H1 (cell line): Measurements from ENCODE around the gene TP53. TPM values are rescaled to one million over a fixed set of nuclear protein-coding genes. Genes with fewer than 3 reads are reported as not detected.

Experiments
- CEBPB ChIP-seq: IDR thresholded peaks from 2 replicates; pipeline ENCODE4 v1.6.1; 2012; ENCODE audit warnings: low read depth, low read length
- CHD1 ChIP-seq: IDR thresholded peaks from 2 replicates; pipeline ENCODE4 v1.6.1; 2012; ENCODE audit warnings: low read depth, low read length, improper control_type of control experiment
- EGR1 ChIP-seq: IDR thresholded peaks from 2 replicates; pipeline ENCODE4 v1.6.1; 2011; ENCODE audit warnings: low read depth, low read length, borderline replicate concordance
- FOSL1 ChIP-seq: IDR thresholded peaks from 2 replicates; pipeline ENCODE4 v1.6.1; 2011; ENCODE audit warnings: mild to moderate bottlenecking, low read depth, low read length, moderate library complexity; ENCODE audit not compliant: insufficient read depth
- NANOG ChIP-seq: IDR thresholded peaks from 2 replicates; pipeline ENCODE4 v1.6.1; 2011; ENCODE audit warnings: low read length, low read depth, mild to moderate bottlenecking, inconsistent platforms; ENCODE audit not compliant: insufficient read depth, poor library complexity, severe bottlenecking
- polyA plus RNA-seq, 7 experiments: library from polyadenylated mRNA; depleted of rRNA in 3 of 7; stranded (reverse) in 5 of 7; unstranded in 2 of 7; fragments of >200 nt in 5 of 7; fragments of 200-250 nt in 2 of 7; gene quantifications; 1 replicate in 5 of 7; 2 replicates in 1 of 7; 4 replicates in 1 of 7; pipeline versions ENCODE4 v1.2.1 to v1.2.3, GENCODE V29; 2011 to 2013; ENCODE audit warnings: missing spikeins in 2 of 7, mixed read lengths in 2 of 7
- total RNA-seq: library from RNA; stranded (reverse); fragmentation: NEBNext Ultra II Directional; extraction: Animal tissue kit (Norgen Biotek cat#: 25700); gene quantifications from 2 replicates; pipeline ENCODE4 v1.2.1, GENCODE V29; 2021
- TF ChIP-seq, protein P1 (sequence below): fragments of 300-600 bp; sonication (generic); IDR thresholded peaks from 2 replicates; pipeline ENCODE4 v1.7.1; 2012; ENCODE audit warnings: low read length, moderate library complexity, mild to moderate bottlenecking, inconsistent platforms; ENCODE audit not compliant: insufficient replicate concordance

Gene TP53
- total and polyA plus RNA-seq, 2 of the 8 experiments (the other 6 are each of a cell fraction or from before 2014, with no cell fraction given) = 143 to 198 TPM

DNA sequence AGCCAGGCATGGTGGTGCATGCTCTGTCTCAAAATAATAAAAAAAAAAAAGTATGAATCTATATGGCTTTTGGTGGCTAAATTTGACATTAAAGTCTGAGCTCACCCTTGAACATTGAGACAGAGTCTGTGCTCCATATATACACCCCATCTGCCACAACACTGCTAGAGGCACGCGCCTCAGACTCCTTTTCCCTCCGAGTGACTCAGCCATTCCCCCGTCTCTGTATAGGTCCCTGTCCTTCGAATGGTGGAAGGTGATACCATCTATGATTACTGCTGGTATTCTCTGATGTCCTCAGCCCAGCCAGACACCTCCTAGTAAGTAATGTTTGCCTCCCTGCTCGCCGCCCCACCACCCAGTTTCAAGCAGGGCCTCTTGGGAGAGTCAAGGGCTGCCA, 13.2 kb upstream of the TP53 start (continued):
- TF ChIP-seq EGR1 (no peak), CEBPB (no peak), FOSL1 (no peak), CHD1 (no peak), NANOG (no peak)
- TF ChIP-seq, protein P1, sequence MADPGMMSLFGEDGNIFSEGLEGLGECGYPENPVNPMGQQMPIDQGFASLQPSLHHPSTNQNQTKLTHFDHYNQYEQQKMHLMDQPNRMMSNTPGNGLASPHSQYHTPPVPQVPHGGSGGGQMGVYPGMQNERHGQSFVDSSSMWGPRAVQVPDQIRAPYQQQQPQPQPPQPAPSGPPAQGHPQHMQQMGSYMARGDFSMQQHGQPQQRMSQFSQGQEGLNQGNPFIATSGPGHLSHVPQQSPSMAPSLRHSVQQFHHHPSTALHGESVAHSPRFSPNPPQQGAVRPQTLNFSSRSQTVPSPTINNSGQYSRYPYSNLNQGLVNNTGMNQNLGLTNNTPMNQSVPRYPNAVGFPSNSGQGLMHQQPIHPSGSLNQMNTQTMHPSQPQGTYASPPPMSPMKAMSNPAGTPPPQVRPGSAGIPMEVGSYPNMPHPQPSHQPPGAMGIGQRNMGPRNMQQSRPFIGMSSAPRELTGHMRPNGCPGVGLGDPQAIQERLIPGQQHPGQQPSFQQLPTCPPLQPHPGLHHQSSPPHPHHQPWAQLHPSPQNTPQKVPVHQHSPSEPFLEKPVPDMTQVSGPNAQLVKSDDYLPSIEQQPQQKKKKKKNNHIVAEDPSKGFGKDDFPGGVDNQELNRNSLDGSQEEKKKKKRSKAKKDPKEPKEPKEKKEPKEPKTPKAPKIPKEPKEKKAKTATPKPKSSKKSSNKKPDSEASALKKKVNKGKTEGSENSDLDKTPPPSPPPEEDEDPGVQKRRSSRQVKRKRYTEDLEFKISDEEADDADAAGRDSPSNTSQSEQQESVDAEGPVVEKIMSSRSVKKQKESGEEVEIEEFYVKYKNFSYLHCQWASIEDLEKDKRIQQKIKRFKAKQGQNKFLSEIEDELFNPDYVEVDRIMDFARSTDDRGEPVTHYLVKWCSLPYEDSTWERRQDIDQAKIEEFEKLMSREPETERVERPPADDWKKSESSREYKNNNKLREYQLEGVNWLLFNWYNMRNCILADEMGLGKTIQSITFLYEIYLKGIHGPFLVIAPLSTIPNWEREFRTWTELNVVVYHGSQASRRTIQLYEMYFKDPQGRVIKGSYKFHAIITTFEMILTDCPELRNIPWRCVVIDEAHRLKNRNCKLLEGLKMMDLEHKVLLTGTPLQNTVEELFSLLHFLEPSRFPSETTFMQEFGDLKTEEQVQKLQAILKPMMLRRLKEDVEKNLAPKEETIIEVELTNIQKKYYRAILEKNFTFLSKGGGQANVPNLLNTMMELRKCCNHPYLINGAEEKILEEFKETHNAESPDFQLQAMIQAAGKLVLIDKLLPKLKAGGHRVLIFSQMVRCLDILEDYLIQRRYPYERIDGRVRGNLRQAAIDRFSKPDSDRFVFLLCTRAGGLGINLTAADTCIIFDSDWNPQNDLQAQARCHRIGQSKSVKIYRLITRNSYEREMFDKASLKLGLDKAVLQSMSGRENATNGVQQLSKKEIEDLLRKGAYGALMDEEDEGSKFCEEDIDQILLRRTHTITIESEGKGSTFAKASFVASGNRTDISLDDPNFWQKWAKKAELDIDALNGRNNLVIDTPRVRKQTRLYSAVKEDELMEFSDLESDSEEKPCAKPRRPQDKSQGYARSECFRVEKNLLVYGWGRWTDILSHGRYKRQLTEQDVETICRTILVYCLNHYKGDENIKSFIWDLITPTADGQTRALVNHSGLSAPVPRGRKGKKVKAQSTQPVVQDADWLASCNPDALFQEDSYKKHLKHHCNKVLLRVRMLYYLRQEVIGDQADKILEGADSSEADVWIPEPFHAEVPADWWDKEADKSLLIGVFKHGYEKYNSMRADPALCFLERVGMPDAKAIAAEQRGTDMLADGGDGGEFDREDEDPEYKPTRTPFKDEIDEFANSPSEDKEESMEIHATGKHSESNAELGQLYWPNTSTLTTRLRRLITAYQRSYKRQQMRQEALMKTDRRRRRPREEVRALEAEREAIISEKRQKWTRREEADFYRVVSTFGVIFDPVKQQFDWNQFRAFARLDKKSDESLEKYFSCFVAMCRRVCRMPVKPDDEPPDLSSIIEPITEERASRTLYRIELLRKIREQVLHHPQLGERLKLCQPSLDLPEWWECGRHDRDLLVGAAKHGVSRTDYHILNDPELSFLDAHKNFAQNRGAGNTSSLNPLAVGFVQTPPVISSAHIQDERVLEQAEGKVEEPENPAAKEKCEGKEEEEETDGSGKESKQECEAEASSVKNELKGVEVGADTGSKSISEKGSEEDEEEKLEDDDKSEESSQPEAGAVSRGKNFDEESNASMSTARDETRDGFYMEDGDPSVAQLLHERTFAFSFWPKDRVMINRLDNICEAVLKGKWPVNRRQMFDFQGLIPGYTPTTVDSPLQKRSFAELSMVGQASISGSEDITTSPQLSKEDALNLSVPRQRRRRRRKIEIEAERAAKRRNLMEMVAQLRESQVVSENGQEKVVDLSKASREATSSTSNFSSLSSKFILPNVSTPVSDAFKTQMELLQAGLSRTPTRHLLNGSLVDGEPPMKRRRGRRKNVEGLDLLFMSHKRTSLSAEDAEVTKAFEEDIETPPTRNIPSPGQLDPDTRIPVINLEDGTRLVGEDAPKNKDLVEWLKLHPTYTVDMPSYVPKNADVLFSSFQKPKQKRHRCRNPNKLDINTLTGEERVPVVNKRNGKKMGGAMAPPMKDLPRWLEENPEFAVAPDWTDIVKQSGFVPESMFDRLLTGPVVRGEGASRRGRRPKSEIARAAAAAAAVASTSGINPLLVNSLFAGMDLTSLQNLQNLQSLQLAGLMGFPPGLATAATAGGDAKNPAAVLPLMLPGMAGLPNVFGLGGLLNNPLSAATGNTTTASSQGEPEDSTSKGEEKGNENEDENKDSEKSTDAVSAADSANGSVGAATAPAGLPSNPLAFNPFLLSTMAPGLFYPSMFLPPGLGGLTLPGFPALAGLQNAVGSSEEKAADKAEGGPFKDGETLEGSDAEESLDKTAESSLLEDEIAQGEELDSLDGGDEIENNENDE = no peak
